Glutamatergic neuron (in vitro differentiated cells): ENCODE results near the gene DRAP1. TPM values are rescaled to one million over a fixed set of nuclear protein-coding genes. Genes with fewer than 3 reads are reported as not detected.

Experiments
- DNase-seq: peaks from one replicate; pipeline ENCODE4 v3.0.0; 2022
- H3K27ac Mint-ChIP-seq: one replicate; pipeline ENCODE4 v1.8.0; 2020; ENCODE audit warnings: mild to moderate bottlenecking, mixed read lengths, inconsistent platforms; ENCODE audit not compliant: unreplicated experiment
- H3K27me3 Mint-ChIP-seq: one replicate; pipeline ENCODE4 v1.8.0; 2020; ENCODE audit warnings: mild to moderate bottlenecking, moderate library complexity, mixed read lengths, inconsistent platforms; ENCODE audit not compliant: unreplicated experiment
- H3K36me3 Mint-ChIP-seq: one replicate; pipeline ENCODE4 v1.8.0; 2020; ENCODE audit warnings: mild to moderate bottlenecking, mixed read lengths, inconsistent platforms; ENCODE audit not compliant: unreplicated experiment
- H3K4me1 Mint-ChIP-seq: one replicate; pipeline ENCODE4 v1.8.0; 2020; ENCODE audit warnings: mild to moderate bottlenecking, low read depth, mixed read lengths, inconsistent platforms; ENCODE audit not compliant: unreplicated experiment
- H3K4me3 Mint-ChIP-seq: one replicate; pipeline ENCODE4 v1.8.0; 2020; ENCODE audit warnings: mild to moderate bottlenecking, mixed read lengths, inconsistent platforms; ENCODE audit not compliant: unreplicated experiment
- H3K9me3 Mint-ChIP-seq: one replicate; pipeline ENCODE4 v1.8.0; 2020; ENCODE audit warnings: mild to moderate bottlenecking, moderate library complexity, mixed read lengths, inconsistent platforms; ENCODE audit not compliant: unreplicated experiment
- CTCF ChIP-seq: fragments of 200-600 bp; sonication (generic); IDR thresholded peaks from one replicate; pipeline ENCODE4 v1.5.0; 2021; ENCODE audit not compliant: partially characterized antibody, unreplicated experiment
- total RNA-seq: library from RNA; stranded (reverse); fragmentation: NEBNext Ultra II Directional; extraction: Animal tissue kit (Norgen Biotek cat#: 25700); gene quantifications from one replicate; pipeline ENCODE4 v1.2.1, GENCODE V29; 2021; ENCODE audit not compliant: unreplicated experiment

Gene DRAP1
- total RNA-seq, 1 donor from 2014 or later, result 68.7 TPM

GRCh38 chr11:65871811-65872548, 47.2 kb upstream of the DRAP1 start:
- H3K36me3 Mint-ChIP-seq, result no peaks in the 10 kb centered on the region

GRCh38 chr11:65872586-65873317, 46.5 kb upstream of the DRAP1 start, which contains the start of gene EFEMP2:
TSS of gene EFEMP2 (minus strand) at chr11:65872800. CDS start at chr11:65872354, 446 bp downstream.
- H3K4me3 Mint-ChIP-seq, result peak within 1 kb of the TSS; percentile 98
- no peak for DNase-seq
- H3K4me1 Mint-ChIP-seq, result peaks cover 19% of the 10 kb centered on the region
- H3K27me3 Mint-ChIP-seq, result peaks cover 16% of the 10 kb centered on the region
- TF ChIP-seq CTCF, result no peak
- peaks cover 12% of the 10 kb centered on the region for H3K9me3 Mint-ChIP-seq
- H3K36me3 Mint-ChIP-seq, result no peaks in the 10 kb centered on the region
- peak within 1 kb of the TSS; percentile 62 for H3K27ac Mint-ChIP-seq

More at GRCh38 chr11:65871811-65872548, 47.2 kb upstream of the DRAP1 start:
- Mint-ChIP-seq H3K27ac (no peak overlapping the region), H3K27me3 (peaks cover 20% of the 10 kb centered on the region), H3K9me3 (peaks cover 12% of the 10 kb centered on the region), H3K4me1 (peaks cover 24% of the 10 kb centered on the region), H3K4me3 (peak overlapping the region; percentile 61)
- DNase-seq, result no peak
- TF ChIP-seq CTCF, result no peak

DNA sequence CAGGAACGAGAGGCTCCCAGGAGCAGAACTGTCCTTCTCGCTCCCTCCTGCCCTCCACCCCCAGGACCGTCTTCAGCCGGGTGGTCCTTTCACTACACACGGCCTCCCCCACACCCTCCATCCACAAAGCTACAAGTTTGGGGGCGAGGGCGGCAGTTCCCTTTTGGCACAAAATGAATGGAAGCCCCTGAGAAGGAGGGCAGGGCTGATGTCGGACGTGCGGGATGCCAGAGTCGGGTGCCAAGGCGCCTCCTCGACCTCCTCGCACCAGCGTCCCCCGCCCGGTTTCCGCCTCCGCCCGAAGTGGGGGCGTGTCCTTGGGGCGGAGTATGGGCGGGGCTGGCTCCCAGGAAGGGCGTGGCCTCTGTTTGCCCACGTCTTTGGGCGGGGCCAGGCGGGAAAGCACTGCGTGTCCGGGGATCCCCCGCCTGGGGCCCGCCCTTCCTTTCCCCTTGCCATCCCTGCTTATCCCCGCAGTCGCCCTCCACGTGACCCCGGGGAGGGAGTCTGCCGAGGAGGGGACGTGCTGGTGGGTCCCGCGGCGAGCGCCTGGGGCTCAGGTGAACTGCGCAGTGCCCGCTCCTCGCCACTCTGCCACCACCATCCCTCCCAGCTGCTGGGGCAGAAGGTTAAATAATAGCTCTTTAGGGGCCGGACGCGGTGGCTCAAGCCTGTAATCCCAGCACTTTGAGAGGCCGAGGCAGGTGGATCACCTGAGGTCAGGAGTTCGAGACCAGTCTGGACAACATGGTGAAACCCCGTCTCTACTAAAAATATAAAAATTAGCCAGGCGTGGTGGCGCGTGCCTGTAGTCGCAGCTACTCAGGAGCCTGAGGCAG, 45.7 kb upstream of the DRAP1 start:
- H3K27ac Mint-ChIP-seq, result peak overlapping the region; percentile 62
- peak overlapping the region; percentile 98 for H3K4me3 Mint-ChIP-seq
- DNase-seq, result peak; percentile 96
- TF ChIP-seq CTCF, result no peak
- no peaks in the 10 kb centered on the region for H3K36me3 Mint-ChIP-seq
- peaks cover 17% of the 10 kb centered on the region for H3K27me3 Mint-ChIP-seq
- peaks cover 12% of the 10 kb centered on the region for H3K9me3 Mint-ChIP-seq
- peaks cover 19% of the 10 kb centered on the region for H3K4me1 Mint-ChIP-seq

DNA sequence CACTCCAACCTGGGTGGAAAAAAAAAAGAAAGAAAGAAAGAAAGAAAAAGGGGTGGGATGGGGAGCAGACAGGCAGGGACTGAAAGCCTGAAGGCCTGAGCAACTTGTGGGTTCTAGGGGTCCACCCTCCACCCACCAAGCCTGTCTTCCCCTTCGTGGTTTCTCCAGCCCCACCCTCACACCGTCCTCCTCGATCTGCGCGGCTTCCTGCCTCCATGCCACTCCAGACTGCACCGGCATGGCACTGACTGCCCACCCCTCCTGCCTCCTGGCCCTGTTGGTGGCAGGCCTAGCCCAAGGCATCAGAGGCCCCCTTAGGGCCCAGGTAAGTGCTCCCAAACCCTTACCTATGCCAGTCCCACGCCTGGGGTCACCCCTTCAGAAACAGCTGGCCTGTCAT, 39.6 kb upstream of the DRAP1 start, which contains the start of gene CTSW:
CTSW (plus strand) TSS at position 221 of the 400 bp plus-strand sequence; CDS start at position 239, 18 bp downstream.
- TF ChIP-seq CTCF, result no peak

More for the DNA sequence above, 39.6 kb upstream of the DRAP1 start, which contains the start of gene CTSW:
- no peak within 1 kb of the TSS for H3K27ac Mint-ChIP-seq
- H3K27me3 Mint-ChIP-seq, result peaks cover 4% of the 10 kb centered on the region
- DNase-seq, result no peak
- H3K4me1 Mint-ChIP-seq, result peaks cover 5% of the 10 kb centered on the region
- H3K36me3 Mint-ChIP-seq, result no peaks in the 10 kb centered on the region
- peaks cover 7% of the 10 kb centered on the region for H3K9me3 Mint-ChIP-seq
- no peak within 1 kb of the TSS for H3K4me3 Mint-ChIP-seq
